GM12864 (cell line): ENCODE data around the gene DYRK3.
A peak's percentile ranks its signal among the peaks of the same experiment; 100 is the strongest.

Experiments used
- DNase-seq: peaks from one replicate; pipeline ENCODE4 v3.0.0-alpha.2; 2011; ENCODE audit warnings: low read depth
- H3K4me3 ChIP-seq: 2 replicates; pipeline ENCODE4 v1.5.1; 2011; ENCODE audit warnings: mild to moderate bottlenecking, low read depth, low read length, control low read depth
- CTCF ChIP-seq: IDR thresholded peaks from 2 replicates; pipeline ENCODE4 v1.5.1; 2011; ENCODE audit warnings: low read depth, mild to moderate bottlenecking, moderate library complexity, low read length, control low read depth, inconsistent platforms; ENCODE audit errors: missing control alignments

The DYRK3 gene

GRCh38 chr1:206661161-206661820, 26.0 kb downstream of the DYRK3 start:
- H3K4me3 ChIP-seq: no peak overlapping the region
- TF ChIP-seq CTCF: no peak
- no peak for DNase-seq

- no peak overlapping the region for H3K4me3 ChIP-seq
- no peak for DNase-seq
- no peak for TF ChIP-seq CTCF
Measured at GRCh38 chr1:206662396-206663092, 27.2 kb downstream of the DYRK3 start.

- no peak for DNase-seq
- TF ChIP-seq CTCF: no peak
- H3K4me3 ChIP-seq: no peak overlapping the region
Measured at GRCh38 chr1:206663362-206663761, 28.0 kb downstream of the DYRK3 start.

GRCh38 chr1:206663832-206664652, 28.7 kb downstream of the DYRK3 start:
- DNase-seq: no peak
- H3K4me3 ChIP-seq: peak overlapping the region; percentile 25; the same call in 1 of the 2 replicates
- TF ChIP-seq CTCF: peak; percentile 86

- TF ChIP-seq CTCF: no peak
- DNase-seq: no peak
- H3K4me3 ChIP-seq: no peak overlapping the region
Measured at GRCh38 chr1:206664740-206665139, 29.4 kb downstream of the DYRK3 start.

GRCh38 chr1:206666031-206666561, 30.8 kb downstream of the DYRK3 start:
- DNase-seq: no peak
- H3K4me3 ChIP-seq: no peak overlapping the region
- TF ChIP-seq CTCF: no peak
